ENCODE measurements around the gene MRPL21. TPM values are rescaled to one million over a fixed set of nuclear protein-coding genes. Genes with fewer than 3 reads are reported as not detected.

Gene MRPL21
- polyA plus RNA-seq, 2 of the 4 experiments (the other 2 are of a cell fraction) = 116 to 131 TPM

GRCh38 chr11:68870470-68870869 is 33.2 kb downstream of the MRPL21 start:
- peak overlapping the region; percentile 29; the same call in 2 of the 3 replicates for H3K4me3 ChIP-seq
- peak in 1 of 2 experiments; percentile 37; a peak in 3 of 6 replicates for ATAC-seq
- ChIA-PET POLR2A (no interaction called here), CTCF (interaction anchor here (0.6 kb wide), 1 partner anchor 200 kb away, joined by 4 read pairs; no protein-coding TSS in a partner anchor)
- no peak for FAIRE-seq
- H3K4me2 ChIP-seq = peak overlapping the region; percentile 65
- no peak overlapping the region; a peak in 1 of 6 replicates for H3K27ac ChIP-seq
- DNase-seq (ENCODE audit: low read depth in 1 of 2, low spot score in 1 of 2) = no peak
- peaks cover 8% of the 10 kb centered on the region; the same call in 2 of the 3 replicates for H3K4me1 ChIP-seq
- 66% methylated on average over 9 of the region's 9 CpGs for WGBS (ENCODE audit: missing lambda C conversion rate)
- H3K9me3 ChIP-seq = no peaks in the 10 kb centered on the region
- no peak for TF ChIP-seq MAZ (IDR thresholded peaks at IDR 0.05; ENCODE audit: borderline replicate concordance, low read depth, low read length)
- TF ChIP-seq ZNF302 (CRISPR knock-in tag; IDR thresholded peaks at IDR 0.05) = no peak
- no peak for TF ChIP-seq TFCP2L1 (CRISPR knock-in tag; IDR thresholded peaks at IDR 0.05)
- TF ChIP-seq MAFK (IDR thresholded peaks at IDR 0.05; ENCODE audit: partially characterized antibody) = no peak
- no peak for TF ChIP-seq NPAS2 (CRISPR knock-in tag; IDR thresholded peaks at IDR 0.05; ENCODE audit: borderline replicate concordance)
- no peak for TF ChIP-seq USF2 (IDR thresholded peaks at IDR 0.05)
- TF ChIP-seq EHF (CRISPR knock-in tag; IDR thresholded peaks at IDR 0.05) = no peak
- TF ChIP-seq RARB (CRISPR knock-in tag; IDR thresholded peaks at IDR 0.05) = no peak

GRCh38 chr11:68868221-68868835 is 35.3 kb downstream of the MRPL21 start:
- H3K4me1 ChIP-seq = peaks cover 8% of the 10 kb centered on the region; the same call in 2 of the 3 replicates
- ChIA-PET POLR2A (no interaction called here), CTCF (interaction anchor here (1.5 kb wide), 1 partner anchor 22 kb away, joined by 4 read pairs; no protein-coding TSS in a partner anchor)
- ATAC-seq = no peak
- H3K27ac ChIP-seq = no peak overlapping the region
- DNase-seq (ENCODE audit: low read depth in 1 of 2, low spot score in 1 of 2) = no peak
- peaks cover 8% of the 10 kb centered on the region; the same call in 2 of the 3 replicates for H3K9me3 ChIP-seq
- TF ChIP-seq MAFK (IDR thresholded peaks at IDR 0.05; ENCODE audit: partially characterized antibody) (no peak), SREBF2 (IDR thresholded peaks at IDR 0.05) (no peak)
- no peak overlapping the region for H3K4me2 ChIP-seq
- FAIRE-seq = no peak
- H3K4me3 ChIP-seq = no peak overlapping the region
- 89% methylated on average over 18 of the region's 18 CpGs for WGBS (ENCODE audit: missing lambda C conversion rate)

GRCh38 chr11:68867066-68867465 is 36.6 kb downstream of the MRPL21 start:
- no peak for FAIRE-seq
- TF ChIP-seq CBX2 (IDR thresholded peaks at IDR 0.05; ENCODE audit: borderline replicate concordance, low read depth) (no peak), JUNB (IDR thresholded peaks at IDR 0.05) (no peak)

GRCh38 chr11:68865241-68865640 is 38.4 kb downstream of the MRPL21 start:
- no peaks in the 10 kb centered on the region for H3K4me1 ChIP-seq
- ATAC-seq (no peak), DNase-seq (ENCODE audit: low read depth in 1 of 2, low spot score in 1 of 2) (no peak), FAIRE-seq (no peak)
- 80% methylated on average over 11 of the region's 11 CpGs for WGBS (ENCODE audit: missing lambda C conversion rate)
- CTCF ChIA-PET = interaction anchor here (1.3 kb wide), 1 partner anchor 12 kb away, joined by 3 read pairs; no protein-coding TSS in a partner anchor
- POLR2A ChIA-PET = no interaction called here
- H3K27ac ChIP-seq = no peak overlapping the region
- H3K4me2 ChIP-seq = no peak overlapping the region
- no peak overlapping the region for H3K4me3 ChIP-seq
- TF ChIP-seq PBX3 (IDR thresholded peaks at IDR 0.05) (no peak), KDM5A (IDR thresholded peaks at IDR 0.05) (no peak)
- H3K9me3 ChIP-seq = peaks cover 8% of the 10 kb centered on the region; the same call in 2 of the 3 replicates

More at GRCh38 chr11:68867066-68867465, 36.6 kb downstream of the MRPL21 start:
- Histone ChIP-seq H3K9me3 (peaks cover 8% of the 10 kb centered on the region; the same call in 2 of the 3 replicates), H3K4me1 (no peaks in the 10 kb centered on the region), H3K4me3 (no peak overlapping the region), H3K4me2 (no peak overlapping the region), H3K27ac (no peak overlapping the region)
- POLR2A ChIA-PET = no interaction called here
- ATAC-seq = no peak
- WGBS (ENCODE audit: missing lambda C conversion rate) = 80% methylated on average over 6 of the region's 6 CpGs
- CTCF ChIA-PET = no interaction called here
- DNase-seq (ENCODE audit: low read depth in 1 of 2, low spot score in 1 of 2) = no peak

Measured in A549 (cell line).